Measurements from ENCODE around the gene E2F4. TPM values are rescaled to one million over a fixed set of nuclear protein-coding genes. Genes with fewer than 3 reads are reported as not detected.

E2F4 gene
- total and polyA plus RNA-seq, 2 of the 13 experiments (the other 11 are each of a cell fraction or from before 2014, with no cell fraction given): 84.8 to 91.2 TPM

GRCh38 chr16:67185651-67186134, 6.3 kb upstream of the E2F4 start (continued):
- TF ChIP-seq JARID2 (CRISPR knock-in tag; IDR thresholded peaks at IDR 0.05; ENCODE audit: insufficient replicate concordance): no peak
- TF ChIP-seq ZNF343 (CRISPR knock-in tag; IDR thresholded peaks at IDR 0.05): no peak
- TF ChIP-seq DBP (CRISPR knock-in tag; IDR thresholded peaks at IDR 0.05; ENCODE audit: not compliant biosample characterization): no peak
- no peak for TF ChIP-seq ZNF460 (CRISPR knock-in tag; IDR thresholded peaks at IDR 0.05; ENCODE audit: borderline replicate concordance)
- TF ChIP-seq ZNF598 (CRISPR knock-in tag; IDR thresholded peaks at IDR 0.05; ENCODE audit: borderline replicate concordance): no peak
- TF ChIP-seq NR3C1 (CRISPR knock-in tag; IDR thresholded peaks at IDR 0.05): no peak
- no peak for TF ChIP-seq IKZF5 (CRISPR knock-in tag; IDR thresholded peaks at IDR 0.05)
- TF ChIP-seq, protein P1, sequence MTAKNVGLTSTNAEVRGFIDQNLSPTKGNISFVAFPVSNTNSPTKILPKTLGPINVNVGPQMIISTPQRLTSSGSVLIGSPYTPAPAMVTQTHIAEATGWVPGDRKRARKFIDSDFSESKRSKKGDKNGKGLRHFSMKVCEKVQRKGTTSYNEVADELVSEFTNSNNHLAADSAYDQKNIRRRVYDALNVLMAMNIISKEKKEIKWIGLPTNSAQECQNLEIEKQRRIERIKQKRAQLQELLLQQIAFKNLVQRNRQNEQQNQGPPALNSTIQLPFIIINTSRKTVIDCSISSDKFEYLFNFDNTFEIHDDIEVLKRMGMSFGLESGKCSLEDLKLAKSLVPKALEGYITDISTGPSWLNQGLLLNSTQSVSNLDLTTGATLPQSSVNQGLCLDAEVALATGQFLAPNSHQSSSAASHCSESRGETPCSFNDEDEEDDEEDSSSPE (CRISPR knock-in tag; IDR thresholded peaks at IDR 0.05): no peak
- TF ChIP-seq, protein P2, sequence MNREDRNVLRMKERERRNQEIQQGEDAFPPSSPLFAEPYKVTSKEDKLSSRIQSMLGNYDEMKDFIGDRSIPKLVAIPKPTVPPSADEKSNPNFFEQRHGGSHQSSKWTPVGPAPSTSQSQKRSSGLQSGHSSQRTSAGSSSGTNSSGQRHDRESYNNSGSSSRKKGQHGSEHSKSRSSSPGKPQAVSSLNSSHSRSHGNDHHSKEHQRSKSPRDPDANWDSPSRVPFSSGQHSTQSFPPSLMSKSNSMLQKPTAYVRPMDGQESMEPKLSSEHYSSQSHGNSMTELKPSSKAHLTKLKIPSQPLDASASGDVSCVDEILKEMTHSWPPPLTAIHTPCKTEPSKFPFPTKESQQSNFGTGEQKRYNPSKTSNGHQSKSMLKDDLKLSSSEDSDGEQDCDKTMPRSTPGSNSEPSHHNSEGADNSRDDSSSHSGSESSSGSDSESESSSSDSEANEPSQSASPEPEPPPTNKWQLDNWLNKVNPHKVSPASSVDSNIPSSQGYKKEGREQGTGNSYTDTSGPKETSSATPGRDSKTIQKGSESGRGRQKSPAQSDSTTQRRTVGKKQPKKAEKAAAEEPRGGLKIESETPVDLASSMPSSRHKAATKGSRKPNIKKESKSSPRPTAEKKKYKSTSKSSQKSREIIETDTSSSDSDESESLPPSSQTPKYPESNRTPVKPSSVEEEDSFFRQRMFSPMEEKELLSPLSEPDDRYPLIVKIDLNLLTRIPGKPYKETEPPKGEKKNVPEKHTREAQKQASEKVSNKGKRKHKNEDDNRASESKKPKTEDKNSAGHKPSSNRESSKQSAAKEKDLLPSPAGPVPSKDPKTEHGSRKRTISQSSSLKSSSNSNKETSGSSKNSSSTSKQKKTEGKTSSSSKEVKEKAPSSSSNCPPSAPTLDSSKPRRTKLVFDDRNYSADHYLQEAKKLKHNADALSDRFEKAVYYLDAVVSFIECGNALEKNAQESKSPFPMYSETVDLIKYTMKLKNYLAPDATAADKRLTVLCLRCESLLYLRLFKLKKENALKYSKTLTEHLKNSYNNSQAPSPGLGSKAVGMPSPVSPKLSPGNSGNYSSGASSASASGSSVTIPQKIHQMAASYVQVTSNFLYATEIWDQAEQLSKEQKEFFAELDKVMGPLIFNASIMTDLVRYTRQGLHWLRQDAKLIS (CRISPR knock-in tag; IDR thresholded peaks at IDR 0.05): no peak
- TF ChIP-seq PAWR (CRISPR knock-in tag; IDR thresholded peaks at IDR 0.05; ENCODE audit: borderline replicate concordance): no peak
- no peak for TF ChIP-seq NONO (IDR thresholded peaks at IDR 0.05)
- TF ChIP-seq NONO (CRISPR knock-in tag; conservative IDR thresholded peaks at IDR 0.05): no peak
- TF ChIP-seq, protein P3, sequence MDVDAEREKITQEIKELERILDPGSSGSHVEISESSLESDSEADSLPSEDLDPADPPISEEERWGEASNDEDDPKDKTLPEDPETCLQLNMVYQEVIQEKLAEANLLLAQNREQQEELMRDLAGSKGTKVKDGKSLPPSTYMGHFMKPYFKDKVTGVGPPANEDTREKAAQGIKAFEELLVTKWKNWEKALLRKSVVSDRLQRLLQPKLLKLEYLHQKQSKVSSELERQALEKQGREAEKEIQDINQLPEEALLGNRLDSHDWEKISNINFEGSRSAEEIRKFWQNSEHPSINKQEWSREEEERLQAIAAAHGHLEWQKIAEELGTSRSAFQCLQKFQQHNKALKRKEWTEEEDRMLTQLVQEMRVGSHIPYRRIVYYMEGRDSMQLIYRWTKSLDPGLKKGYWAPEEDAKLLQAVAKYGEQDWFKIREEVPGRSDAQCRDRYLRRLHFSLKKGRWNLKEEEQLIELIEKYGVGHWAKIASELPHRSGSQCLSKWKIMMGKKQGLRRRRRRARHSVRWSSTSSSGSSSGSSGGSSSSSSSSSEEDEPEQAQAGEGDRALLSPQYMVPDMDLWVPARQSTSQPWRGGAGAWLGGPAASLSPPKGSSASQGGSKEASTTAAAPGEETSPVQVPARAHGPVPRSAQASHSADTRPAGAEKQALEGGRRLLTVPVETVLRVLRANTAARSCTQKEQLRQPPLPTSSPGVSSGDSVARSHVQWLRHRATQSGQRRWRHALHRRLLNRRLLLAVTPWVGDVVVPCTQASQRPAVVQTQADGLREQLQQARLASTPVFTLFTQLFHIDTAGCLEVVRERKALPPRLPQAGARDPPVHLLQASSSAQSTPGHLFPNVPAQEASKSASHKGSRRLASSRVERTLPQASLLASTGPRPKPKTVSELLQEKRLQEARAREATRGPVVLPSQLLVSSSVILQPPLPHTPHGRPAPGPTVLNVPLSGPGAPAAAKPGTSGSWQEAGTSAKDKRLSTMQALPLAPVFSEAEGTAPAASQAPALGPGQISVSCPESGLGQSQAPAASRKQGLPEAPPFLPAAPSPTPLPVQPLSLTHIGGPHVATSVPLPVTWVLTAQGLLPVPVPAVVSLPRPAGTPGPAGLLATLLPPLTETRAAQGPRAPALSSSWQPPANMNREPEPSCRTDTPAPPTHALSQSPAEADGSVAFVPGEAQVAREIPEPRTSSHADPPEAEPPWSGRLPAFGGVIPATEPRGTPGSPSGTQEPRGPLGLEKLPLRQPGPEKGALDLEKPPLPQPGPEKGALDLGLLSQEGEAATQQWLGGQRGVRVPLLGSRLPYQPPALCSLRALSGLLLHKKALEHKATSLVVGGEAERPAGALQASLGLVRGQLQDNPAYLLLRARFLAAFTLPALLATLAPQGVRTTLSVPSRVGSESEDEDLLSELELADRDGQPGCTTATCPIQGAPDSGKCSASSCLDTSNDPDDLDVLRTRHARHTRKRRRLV (CRISPR knock-in tag; IDR thresholded peaks at IDR 0.05): no peak
- no peak for TF ChIP-seq ZIK1 (CRISPR knock-in tag; IDR thresholded peaks at IDR 0.05; ENCODE audit: borderline replicate concordance, low read depth)
